Measurements from ENCODE around the gene TUT4. TPM values are rescaled to one million over a fixed set of nuclear protein-coding genes. Genes with fewer than 3 reads are reported as not detected.

The TUT4 gene
- total and polyA plus RNA-seq, 2 experiments from 2014 or later, result 69.9 to 116 TPM

DNA sequence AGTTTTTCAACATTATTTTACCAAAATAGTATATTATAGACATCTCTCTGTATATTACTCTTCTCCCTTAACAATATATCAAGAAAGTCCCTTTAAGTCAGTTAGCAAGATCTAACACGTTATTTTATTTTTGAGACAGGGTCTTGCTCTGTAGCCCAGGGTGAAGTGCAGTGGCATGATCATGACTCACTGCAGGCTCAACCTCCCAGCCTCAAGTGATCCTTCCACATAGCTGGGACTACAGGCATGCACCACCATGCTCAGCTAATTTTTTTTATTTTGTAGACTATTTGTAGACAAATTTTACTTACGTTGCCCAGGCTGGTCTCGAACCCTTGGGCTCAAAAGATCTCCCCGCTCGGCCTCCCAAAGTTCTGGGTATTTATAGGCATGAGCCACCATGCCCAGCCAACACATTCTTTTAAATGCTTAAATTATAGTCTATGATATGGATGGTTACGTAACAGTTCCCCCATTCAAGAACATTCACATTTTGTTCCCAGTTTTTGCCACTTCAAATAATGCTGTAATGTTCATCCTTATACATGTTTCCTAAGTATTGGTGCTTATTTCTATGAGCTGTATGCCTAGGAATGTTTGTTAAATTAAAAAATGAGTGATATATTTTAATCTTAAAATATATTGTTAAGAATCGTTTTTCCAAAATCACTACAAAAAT is 70.4 kb downstream of the TUT4 start (continued):
- TF ChIP-seq, protein P1, sequence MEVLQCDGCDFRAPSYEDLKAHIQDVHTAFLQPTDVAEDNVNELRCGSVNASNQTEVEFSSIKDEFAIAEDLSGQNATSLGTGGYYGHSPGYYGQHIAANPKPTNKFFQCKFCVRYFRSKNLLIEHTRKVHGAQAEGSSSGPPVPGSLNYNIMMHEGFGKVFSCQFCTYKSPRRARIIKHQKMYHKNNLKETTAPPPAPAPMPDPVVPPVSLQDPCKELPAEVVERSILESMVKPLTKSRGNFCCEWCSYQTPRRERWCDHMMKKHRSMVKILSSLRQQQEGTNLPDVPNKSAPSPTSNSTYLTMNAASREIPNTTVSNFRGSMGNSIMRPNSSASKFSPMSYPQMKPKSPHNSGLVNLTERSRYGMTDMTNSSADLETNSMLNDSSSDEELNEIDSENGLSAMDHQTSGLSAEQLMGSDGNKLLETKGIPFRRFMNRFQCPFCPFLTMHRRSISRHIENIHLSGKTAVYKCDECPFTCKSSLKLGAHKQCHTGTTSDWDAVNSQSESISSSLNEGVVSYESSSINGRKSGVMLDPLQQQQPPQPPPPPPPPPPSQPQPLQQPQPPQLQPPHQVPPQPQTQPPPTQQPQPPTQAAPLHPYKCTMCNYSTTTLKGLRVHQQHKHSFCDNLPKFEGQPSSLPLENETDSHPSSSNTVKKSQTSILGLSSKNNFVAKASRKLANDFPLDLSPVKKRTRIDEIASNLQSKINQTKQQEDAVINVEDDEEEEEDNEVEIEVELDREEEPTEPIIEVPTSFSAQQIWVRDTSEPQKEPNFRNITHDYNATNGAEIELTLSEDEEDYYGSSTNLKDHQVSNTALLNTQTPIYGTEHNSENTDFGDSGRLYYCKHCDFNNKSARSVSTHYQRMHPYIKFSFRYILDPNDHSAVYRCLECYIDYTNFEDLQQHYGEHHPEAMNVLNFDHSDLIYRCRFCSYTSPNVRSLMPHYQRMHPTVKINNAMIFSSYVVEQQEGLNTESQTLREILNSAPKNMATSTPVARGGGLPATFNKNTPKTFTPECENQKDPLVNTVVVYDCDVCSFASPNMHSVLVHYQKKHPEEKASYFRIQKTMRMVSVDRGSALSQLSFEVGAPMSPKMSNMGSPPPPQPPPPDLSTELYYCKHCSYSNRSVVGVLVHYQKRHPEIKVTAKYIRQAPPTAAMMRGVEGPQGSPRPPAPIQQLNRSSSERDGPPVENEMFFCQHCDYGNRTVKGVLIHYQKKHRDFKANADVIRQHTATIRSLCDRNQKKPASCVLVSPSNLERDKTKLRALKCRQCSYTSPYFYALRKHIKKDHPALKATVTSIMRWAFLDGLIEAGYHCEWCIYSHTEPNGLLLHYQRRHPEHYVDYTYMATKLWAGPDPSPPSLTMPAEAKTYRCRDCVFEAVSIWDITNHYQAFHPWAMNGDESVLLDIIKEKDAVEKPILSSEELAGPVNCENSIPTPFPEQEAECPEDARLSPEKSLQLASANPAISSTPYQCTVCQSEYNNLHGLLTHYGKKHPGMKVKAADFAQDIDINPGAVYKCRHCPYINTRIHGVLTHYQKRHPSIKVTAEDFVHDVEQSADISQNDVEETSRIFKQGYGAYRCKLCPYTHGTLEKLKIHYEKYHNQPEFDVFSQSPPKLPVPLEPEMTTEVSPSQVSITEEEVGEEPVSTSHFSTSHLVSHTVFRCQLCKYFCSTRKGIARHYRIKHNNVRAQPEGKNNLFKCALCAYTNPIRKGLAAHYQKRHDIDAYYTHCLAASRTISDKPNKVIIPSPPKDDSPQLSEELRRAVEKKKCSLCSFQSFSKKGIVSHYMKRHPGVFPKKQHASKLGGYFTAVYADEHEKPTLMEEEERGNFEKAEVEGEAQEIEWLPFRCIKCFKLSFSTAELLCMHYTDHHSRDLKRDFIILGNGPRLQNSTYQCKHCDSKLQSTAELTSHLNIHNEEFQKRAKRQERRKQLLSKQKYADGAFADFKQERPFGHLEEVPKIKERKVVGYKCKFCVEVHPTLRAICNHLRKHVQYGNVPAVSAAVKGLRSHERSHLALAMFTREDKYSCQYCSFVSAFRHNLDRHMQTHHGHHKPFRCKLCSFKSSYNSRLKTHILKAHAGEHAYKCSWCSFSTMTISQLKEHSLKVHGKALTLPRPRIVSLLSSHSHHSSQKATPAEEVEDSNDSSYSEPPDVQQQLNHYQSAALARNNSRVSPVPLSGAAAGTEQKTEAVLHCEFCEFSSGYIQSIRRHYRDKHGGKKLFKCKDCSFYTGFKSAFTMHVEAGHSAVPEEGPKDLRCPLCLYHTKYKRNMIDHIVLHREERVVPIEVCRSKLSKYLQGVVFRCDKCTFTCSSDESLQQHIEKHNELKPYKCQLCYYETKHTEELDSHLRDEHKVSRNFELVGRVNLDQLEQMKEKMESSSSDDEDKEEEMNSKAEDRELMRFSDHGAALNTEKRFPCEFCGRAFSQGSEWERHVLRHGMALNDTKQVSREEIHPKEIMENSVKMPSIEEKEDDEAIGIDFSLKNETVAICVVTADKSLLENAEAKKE (CRISPR knock-in tag; IDR thresholded peaks at IDR 0.05), result no peak
- TF ChIP-seq STAT1 (IDR thresholded peaks at IDR 0.05; ENCODE audit: unreplicated experiment) (no peak), ZNF114 (CRISPR knock-in tag; IDR thresholded peaks at IDR 0.05) (no peak), NANOG (IDR thresholded peaks at IDR 0.05; ENCODE audit: borderline replicate concordance) (no peak), EZH2 (IDR thresholded peaks at IDR 0.05; ENCODE audit: low read depth, unreplicated experiment) (no peak), CREB1 (CRISPR knock-in tag; IDR thresholded peaks at IDR 0.05; ENCODE audit: low read depth) (no peak), ZNF331 (CRISPR knock-in tag; IDR thresholded peaks at IDR 0.05; ENCODE audit: low read depth) (no peak), ETS1 (IDR thresholded peaks at IDR 0.05) (no peak)
- TF ChIP-seq, protein P2, sequence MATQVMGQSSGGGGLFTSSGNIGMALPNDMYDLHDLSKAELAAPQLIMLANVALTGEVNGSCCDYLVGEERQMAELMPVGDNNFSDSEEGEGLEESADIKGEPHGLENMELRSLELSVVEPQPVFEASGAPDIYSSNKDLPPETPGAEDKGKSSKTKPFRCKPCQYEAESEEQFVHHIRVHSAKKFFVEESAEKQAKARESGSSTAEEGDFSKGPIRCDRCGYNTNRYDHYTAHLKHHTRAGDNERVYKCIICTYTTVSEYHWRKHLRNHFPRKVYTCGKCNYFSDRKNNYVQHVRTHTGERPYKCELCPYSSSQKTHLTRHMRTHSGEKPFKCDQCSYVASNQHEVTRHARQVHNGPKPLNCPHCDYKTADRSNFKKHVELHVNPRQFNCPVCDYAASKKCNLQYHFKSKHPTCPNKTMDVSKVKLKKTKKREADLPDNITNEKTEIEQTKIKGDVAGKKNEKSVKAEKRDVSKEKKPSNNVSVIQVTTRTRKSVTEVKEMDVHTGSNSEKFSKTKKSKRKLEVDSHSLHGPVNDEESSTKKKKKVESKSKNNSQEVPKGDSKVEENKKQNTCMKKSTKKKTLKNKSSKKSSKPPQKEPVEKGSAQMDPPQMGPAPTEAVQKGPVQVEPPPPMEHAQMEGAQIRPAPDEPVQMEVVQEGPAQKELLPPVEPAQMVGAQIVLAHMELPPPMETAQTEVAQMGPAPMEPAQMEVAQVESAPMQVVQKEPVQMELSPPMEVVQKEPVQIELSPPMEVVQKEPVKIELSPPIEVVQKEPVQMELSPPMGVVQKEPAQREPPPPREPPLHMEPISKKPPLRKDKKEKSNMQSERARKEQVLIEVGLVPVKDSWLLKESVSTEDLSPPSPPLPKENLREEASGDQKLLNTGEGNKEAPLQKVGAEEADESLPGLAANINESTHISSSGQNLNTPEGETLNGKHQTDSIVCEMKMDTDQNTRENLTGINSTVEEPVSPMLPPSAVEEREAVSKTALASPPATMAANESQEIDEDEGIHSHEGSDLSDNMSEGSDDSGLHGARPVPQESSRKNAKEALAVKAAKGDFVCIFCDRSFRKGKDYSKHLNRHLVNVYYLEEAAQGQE (IDR thresholded peaks at IDR 0.05; ENCODE audit: unreplicated experiment), result no peak

Data from GM23338 (cell line).